WI38 (cell line): Measurements from ENCODE around the gene PALD1.
"Not testable (repeated sequence)": the region's sequence is repeated elsewhere in the genome, so short reads cannot be mapped to it uniquely, and the experiment has no call there.

Experiments
- H3K4me3 ChIP-seq: 2 replicates; pipeline ENCODE4 v1.5.1; 2011; ENCODE audit warnings: low read depth, mild to moderate bottlenecking, control low read depth, low read length
- TF ChIP-seq, protein P1 (sequence below): IDR thresholded peaks from 2 replicates; pipeline ENCODE4 v1.5.1; 2012; ENCODE audit warnings: low read depth, mild to moderate bottlenecking, control low read depth, low read length

Gene PALD1

DNA sequence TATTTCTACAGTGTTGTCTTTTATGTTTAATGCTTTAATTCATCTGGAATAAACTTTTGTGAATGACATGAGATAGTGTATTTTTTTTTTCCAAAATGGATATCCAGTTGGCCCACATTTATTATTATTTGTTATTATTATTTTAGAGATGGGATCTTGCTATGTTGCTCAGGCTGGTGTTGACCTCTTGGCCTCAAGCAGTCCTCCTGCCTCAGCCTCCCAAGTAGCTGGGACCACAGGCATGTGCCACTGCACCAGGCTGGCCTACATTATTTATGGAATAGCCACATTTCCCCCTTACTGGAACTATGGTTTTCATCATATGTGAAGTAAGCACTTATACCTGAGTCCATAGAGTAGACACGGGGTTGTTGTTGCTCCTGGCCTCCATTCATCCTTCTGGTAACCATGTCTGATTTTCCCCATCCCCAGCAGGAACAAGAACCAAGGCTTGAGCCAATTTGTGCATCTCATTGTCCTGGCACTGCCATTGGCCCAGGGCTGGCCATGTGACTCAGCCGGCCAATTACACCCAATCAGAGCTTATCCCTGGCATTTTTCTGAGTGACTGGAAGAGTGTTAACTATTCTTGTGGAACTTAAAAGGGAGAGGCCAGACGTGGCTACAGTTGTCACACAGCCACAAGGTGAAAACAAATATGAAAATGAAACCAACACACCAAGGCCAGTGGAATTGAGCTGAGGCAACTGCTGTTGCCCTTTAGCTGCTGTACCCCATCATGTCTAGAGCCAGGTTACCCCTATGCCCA, 100.9 kb downstream of the PALD1 start:
- TF ChIP-seq, protein P1, sequence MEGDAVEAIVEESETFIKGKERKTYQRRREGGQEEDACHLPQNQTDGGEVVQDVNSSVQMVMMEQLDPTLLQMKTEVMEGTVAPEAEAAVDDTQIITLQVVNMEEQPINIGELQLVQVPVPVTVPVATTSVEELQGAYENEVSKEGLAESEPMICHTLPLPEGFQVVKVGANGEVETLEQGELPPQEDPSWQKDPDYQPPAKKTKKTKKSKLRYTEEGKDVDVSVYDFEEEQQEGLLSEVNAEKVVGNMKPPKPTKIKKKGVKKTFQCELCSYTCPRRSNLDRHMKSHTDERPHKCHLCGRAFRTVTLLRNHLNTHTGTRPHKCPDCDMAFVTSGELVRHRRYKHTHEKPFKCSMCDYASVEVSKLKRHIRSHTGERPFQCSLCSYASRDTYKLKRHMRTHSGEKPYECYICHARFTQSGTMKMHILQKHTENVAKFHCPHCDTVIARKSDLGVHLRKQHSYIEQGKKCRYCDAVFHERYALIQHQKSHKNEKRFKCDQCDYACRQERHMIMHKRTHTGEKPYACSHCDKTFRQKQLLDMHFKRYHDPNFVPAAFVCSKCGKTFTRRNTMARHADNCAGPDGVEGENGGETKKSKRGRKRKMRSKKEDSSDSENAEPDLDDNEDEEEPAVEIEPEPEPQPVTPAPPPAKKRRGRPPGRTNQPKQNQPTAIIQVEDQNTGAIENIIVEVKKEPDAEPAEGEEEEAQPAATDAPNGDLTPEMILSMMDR: no peak
- H3K4me3 ChIP-seq: no peak overlapping the region

DNA sequence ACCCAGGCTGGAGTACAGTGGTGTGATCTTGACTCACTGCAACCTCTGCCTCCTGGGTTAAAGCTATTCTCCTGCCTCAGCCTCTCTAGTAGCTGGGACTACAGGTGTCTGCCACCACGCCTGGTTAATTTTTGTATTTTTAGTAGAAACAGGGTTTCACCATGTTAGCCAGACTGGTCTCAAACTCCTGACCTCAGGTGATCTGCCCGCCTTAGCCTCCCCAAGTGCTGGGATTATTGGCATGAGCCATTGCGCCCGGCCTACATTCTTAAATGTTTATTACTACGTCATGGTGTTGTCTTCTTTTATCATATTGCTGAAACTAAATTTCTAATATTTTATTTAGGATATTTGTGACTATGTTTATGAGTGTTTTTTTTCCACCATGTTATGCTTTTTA, 102.6 kb downstream of the PALD1 start:
- not testable (repeated sequence) for H3K4me3 ChIP-seq

DNA sequence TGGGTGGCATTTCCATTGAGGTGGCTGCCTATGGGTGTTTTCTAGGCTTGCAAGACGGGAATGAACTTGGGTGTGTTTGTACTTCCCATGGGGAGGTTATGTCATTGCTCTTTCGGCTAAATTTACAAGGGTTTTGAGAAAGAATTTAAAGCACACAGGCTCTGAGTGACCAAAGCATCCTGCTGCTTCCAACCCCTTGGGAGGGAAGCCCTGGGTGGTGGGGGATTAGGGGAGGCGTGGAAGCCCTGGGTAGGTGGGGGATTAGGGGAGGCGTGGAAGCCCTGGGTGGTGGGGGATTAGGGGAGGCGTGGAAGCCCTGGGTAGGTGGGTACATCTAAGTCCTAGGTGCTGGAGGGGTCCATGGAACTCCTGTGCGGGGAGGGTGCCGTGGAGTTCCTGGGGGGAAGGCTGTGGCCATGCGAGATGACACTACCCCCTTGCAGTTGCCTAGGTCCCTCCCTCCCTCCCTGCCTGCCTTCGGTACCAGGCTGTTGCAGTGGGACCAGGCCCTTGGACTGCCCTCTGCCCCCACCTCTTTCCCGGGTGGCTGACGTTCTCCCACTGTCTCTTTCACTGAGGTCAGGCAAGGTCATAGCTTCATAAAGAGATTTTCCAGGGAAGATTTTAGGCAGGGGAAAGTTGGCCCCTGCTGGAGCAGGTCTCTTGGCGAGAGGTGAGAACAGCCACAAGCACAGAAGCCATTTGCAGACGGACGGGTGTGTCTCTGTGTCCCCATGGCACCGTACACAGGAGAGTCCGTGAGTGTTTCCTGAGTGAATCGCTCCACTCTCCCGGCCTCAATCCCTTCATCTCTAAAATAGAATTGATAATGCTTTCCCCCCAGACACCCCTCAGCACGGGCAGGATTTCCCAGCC, 104.5 kb downstream of the PALD1 start:
- no peak overlapping the region for H3K4me3 ChIP-seq
- TF ChIP-seq, protein P1: no peak

DNA sequence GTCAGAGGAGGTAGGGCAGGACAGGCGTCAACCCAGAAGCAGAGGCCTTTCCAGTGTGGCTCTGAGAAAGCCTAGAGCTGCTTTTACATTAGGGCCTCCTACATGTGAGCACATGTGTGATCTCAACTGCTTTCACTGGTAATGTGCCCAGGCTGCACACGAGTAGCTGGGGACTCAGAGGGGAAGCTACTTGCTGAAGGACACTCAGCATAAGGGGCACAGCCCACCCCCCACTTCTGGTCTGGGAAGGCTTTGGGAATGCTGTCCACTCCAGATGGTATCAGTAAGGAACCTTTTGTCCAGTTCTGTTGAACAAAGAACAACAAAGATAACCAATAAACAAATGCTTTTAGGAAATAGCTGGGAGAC, 105.1 kb downstream of the PALD1 start:
- H3K4me3 ChIP-seq: no peak overlapping the region
- TF ChIP-seq, protein P1: no peak

DNA sequence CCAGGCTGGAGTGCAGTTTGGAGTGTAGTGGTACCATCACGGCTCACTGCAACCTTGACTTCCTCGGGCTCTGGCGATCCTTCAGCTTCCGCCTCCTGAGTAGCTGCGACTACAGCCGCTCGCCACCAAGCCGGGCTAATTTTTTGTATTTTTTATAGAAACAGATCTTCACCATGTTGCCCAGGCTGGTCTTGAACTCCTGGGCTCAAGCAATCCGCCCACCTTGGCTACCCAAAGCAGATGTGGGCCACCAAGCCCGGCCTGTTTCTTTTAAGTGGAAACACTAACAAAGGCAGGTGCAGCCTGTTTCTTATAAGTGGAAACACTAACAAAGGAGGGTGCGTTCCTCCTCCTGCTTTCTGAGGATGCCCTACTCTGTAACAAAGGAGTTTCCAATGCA, 105.8 kb downstream of the PALD1 start:
- TF ChIP-seq, protein P1: no peak
- H3K4me3 ChIP-seq: no peak overlapping the region

DNA sequence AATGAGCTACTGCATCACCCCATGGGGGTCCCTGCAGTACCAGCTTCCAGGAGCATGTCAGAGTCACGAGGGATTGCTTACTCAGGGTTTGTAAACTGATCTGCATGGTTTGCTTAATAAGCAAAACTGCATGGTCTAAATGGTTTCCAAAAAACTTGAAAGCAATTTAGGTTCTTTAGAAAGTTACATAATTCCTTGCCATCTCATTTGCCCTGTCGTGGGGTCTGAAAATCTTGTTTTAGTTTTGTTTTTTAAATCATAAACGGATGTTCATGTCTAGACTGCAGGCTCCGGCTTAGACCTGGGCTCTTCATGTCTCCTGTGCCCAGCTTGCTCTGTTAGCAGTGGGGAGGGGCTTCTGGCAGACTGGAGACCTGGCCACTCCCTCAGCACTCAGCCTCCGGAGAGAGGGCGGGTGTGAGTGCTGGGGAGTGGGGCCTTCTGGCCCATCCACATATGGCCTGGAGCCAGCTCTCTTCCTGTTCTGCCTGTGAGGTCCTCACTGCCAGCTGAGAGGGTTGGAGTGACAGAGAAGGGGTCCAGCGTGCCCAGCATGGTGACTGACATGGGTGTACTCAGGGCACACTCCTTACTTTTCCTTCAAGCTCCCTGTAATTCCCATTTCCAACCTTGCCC, 106.5 kb downstream of the PALD1 start:
- H3K4me3 ChIP-seq: no peak overlapping the region
- TF ChIP-seq, protein P1: no peak

DNA sequence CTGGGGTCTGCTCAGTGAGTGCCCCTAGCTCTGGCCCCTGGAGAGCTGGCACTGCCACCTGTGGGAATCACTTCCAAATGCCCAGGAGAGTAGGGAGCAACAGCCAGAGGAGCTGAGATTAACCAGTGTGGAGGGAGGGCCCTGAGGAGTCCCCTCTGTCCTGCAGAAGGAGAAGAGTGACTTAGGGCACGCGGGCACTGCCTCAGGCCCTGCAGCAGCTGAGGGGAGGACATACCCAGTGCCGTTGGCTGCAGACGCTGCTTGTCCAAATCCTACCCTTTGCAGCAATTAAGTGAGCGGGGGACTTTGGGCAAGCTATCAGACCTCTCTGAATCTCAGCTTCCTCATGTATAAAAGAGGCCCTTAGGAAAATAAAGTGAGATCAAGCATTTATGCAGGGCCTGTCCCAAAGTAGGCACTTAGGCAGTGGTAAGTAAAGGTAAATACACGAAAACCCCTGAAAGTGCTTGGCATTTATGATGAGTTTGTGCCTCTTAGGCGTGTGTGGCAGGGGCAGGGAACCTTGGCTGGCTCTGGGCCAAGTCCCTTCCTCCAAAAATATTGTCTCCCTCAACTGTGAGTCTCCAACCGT, 107.1 kb downstream of the PALD1 start:
- H3K4me3 ChIP-seq: no peak overlapping the region
- TF ChIP-seq, protein P1: no peak
